H9 (cell line): ENCODE results near the gene SLC6A8. TPM values are rescaled to one million over a fixed set of nuclear protein-coding genes. Genes with fewer than 3 reads are reported as not detected.

Experiments
- DNase-seq: peaks from one replicate; pipeline ENCODE4 v3.0.0-alpha.2; 2017
- H2AFZ ChIP-seq: one replicate; pipeline ENCODE4 v1.6.1; 2013; ENCODE audit warnings: mild to moderate bottlenecking, low read length, control low read depth, moderate library complexity
- H2AK5ac ChIP-seq: 2 replicates; pipeline ENCODE4 v1.6.1; 2013; ENCODE audit warnings: low read length, control low read depth, mixed read lengths; ENCODE audit not compliant: insufficient read length
- H2BK120ac ChIP-seq: one replicate; pipeline ENCODE4 v1.6.1; 2013; ENCODE audit warnings: low read depth, mild to moderate bottlenecking, low read length, control low read depth, inconsistent platforms; ENCODE audit not compliant: poor library complexity, severe bottlenecking
- H2BK12ac ChIP-seq: 2 replicates; pipeline ENCODE4 v1.6.1; 2013; ENCODE audit warnings: low read length, control low read depth, mixed read lengths, low read depth; ENCODE audit not compliant: insufficient read length
- H2BK15ac ChIP-seq: 2 replicates; pipeline ENCODE4 v1.6.1; 2013; ENCODE audit warnings: low read depth, low read length, control low read depth
- H2BK20ac ChIP-seq: one replicate; pipeline ENCODE4 v1.6.1; 2013; ENCODE audit warnings: low read depth, mild to moderate bottlenecking, low read length, control low read depth, inconsistent platforms; ENCODE audit not compliant: poor library complexity, severe bottlenecking
- H2BK5ac ChIP-seq: 2 replicates; pipeline ENCODE4 v1.6.1; 2013; ENCODE audit warnings: low read length, control low read depth, mixed read lengths; ENCODE audit not compliant: insufficient read length
- H3K14ac ChIP-seq: 2 replicates; pipeline ENCODE4 v1.6.1; 2013; ENCODE audit warnings: low read length, control low read depth; ENCODE audit not compliant: insufficient read depth
- H3K18ac ChIP-seq: 2 replicates; pipeline ENCODE4 v1.6.1; 2013; ENCODE audit warnings: low read depth, mild to moderate bottlenecking, mixed read lengths, low read length, control low read depth; ENCODE audit not compliant: insufficient read length
- H3K23ac ChIP-seq: 2 replicates; pipeline ENCODE4 v1.6.1; 2013; ENCODE audit warnings: low read length, control low read depth, mixed read lengths, low read depth; ENCODE audit not compliant: insufficient read length
- H3K23me2 ChIP-seq: 2 replicates; pipeline ENCODE4 v1.6.1; 2013; ENCODE audit warnings: low read depth, mild to moderate bottlenecking, mixed read lengths, low read length, control low read depth; ENCODE audit not compliant: insufficient read length, poor library complexity, severe bottlenecking
- H3K27ac ChIP-seq: 2 replicates; pipeline ENCODE4 v1.5.1; 2013; ENCODE audit warnings: low read length, control low read depth, mixed read lengths, low read depth; ENCODE audit not compliant: insufficient read length
- H3K27me3 ChIP-seq: 2 replicates; pipeline ENCODE4 v1.6.1; 2013; ENCODE audit warnings: low read length, control low read depth, inconsistent platforms; ENCODE audit not compliant: insufficient read depth
- H3K4ac ChIP-seq: 2 replicates; pipeline ENCODE4 v1.6.1; 2013; ENCODE audit warnings: low read depth, mild to moderate bottlenecking, control low read depth, inconsistent platforms, low read length, moderate library complexity
- H3K4me1 ChIP-seq: 2 replicates; pipeline ENCODE4 v1.6.1; 2013; ENCODE audit warnings: low read length, control low read depth, inconsistent platforms; ENCODE audit not compliant: insufficient read depth
- H3K4me2 ChIP-seq: 2 replicates; pipeline ENCODE4 v1.6.1; 2013; ENCODE audit warnings: low read length, control low read depth, mixed read lengths; ENCODE audit not compliant: insufficient read length, insufficient read depth
- H3K56ac ChIP-seq: 2 replicates; pipeline ENCODE4 v1.6.1; 2013; ENCODE audit warnings: low read depth, mild to moderate bottlenecking, mixed read lengths, low read length, control low read depth; ENCODE audit not compliant: insufficient read length
- H3K79me1 ChIP-seq: 2 replicates; pipeline ENCODE4 v1.6.1; 2013; ENCODE audit warnings: low read depth, mild to moderate bottlenecking, moderate library complexity, low read length, control low read depth, inconsistent platforms; ENCODE audit not compliant: insufficient read depth, poor library complexity, severe bottlenecking
- H3K79me2 ChIP-seq: 2 replicates; pipeline ENCODE4 v1.6.1; 2013; ENCODE audit warnings: low read length, control low read depth, inconsistent platforms; ENCODE audit not compliant: insufficient read depth
- H3K9ac ChIP-seq: 2 replicates; pipeline ENCODE4 v1.6.1; 2013; ENCODE audit warnings: low read length, control low read depth, mixed read lengths; ENCODE audit not compliant: insufficient read length; ENCODE audit errors: extremely low read depth
- H3K9me3 ChIP-seq: one replicate; pipeline ENCODE4 v1.6.1; 2013; ENCODE audit warnings: low read depth, low read length, inconsistent platforms; ENCODE audit not compliant: control insufficient read depth
- H3T11ph ChIP-seq: one replicate; pipeline ENCODE4 v1.6.1; 2013; ENCODE audit warnings: mild to moderate bottlenecking, low read length, control low read depth, inconsistent platforms
- H4K20me1 ChIP-seq: one replicate; pipeline ENCODE4 v1.6.1; 2013; ENCODE audit not compliant: control insufficient read depth, insufficient read length, insufficient read depth
- H4K5ac ChIP-seq: 2 replicates; pipeline ENCODE4 v1.6.1; 2013; ENCODE audit warnings: low read depth, mild to moderate bottlenecking, mixed read lengths, low read length, control low read depth; ENCODE audit not compliant: insufficient read length
- H4K8ac ChIP-seq: replicated peaks from 2 replicates; pipeline ENCODE4 v1.6.1; 2013; ENCODE audit warnings: low read length, control low read depth, mixed read lengths, low read depth; ENCODE audit not compliant: insufficient read length
- H4K91ac ChIP-seq: 2 replicates; pipeline ENCODE4 v1.6.1; 2013; ENCODE audit warnings: low read depth, mild to moderate bottlenecking, moderate library complexity, mixed read lengths, low read length, control low read depth; ENCODE audit not compliant: insufficient read length
- H3K27ac Mint-ChIP-seq, 3 experiments: 2 replicates in 2 of 3; 3 replicates in 1 of 3; pipeline ENCODE4 v1.8.0; 2020 to 2021; ENCODE audit warnings: mixed read lengths in 3 of 3, mild to moderate bottlenecking in 1 of 3, moderate library complexity in 1 of 3
- H3K27me3 Mint-ChIP-seq: 2 replicates; pipeline ENCODE4 v1.8.0; 2021; ENCODE audit warnings: low read depth, mild to moderate bottlenecking, moderate library complexity, mixed read lengths
- H3K36me3 Mint-ChIP-seq, 3 experiments: 2 replicates in 2 of 3; 3 replicates in 1 of 3; pipeline ENCODE4 v1.8.0; 2020 to 2021; ENCODE audit warnings: low read depth in 3 of 3, mixed read lengths in 3 of 3; ENCODE audit not compliant: insufficient read depth in 1 of 3
- H3K4me1 Mint-ChIP-seq, 2 experiments: 2 replicates each; pipeline ENCODE4 v1.8.0; 2020; ENCODE audit warnings: mixed read lengths in 2 of 2
- H3K4me3 Mint-ChIP-seq, 2 experiments: 2 replicates in 1 of 2; 3 replicates in 1 of 2; pipeline ENCODE4 v1.8.0; 2020 to 2021; ENCODE audit warnings: mild to moderate bottlenecking in 2 of 2, mixed read lengths in 2 of 2, moderate library complexity in 1 of 2
- H3K9me3 Mint-ChIP-seq, 2 experiments: 2 replicates in 1 of 2; 3 replicates in 1 of 2; pipeline ENCODE4 v1.8.0; 2020; ENCODE audit warnings: mild to moderate bottlenecking in 2 of 2, mixed read lengths in 2 of 2, moderate library complexity in 1 of 2
- WGBS: extraction: QIAGEN DNeasy Blood & Tissue Kit; methylation state at CpG from one replicate; pipeline ENCODE4 v1.1.7; 2013; ENCODE audit warnings: missing lambda C conversion rate, low lambda C conversion rate, mixed read lengths; ENCODE audit not compliant: insufficient read length; ENCODE audit errors: extremely low coverage; 5-methylcytosine and 5-hydroxymethylcytosine counted together
- total RNA-seq: library from RNA; stranded (reverse); gene quantifications from 2 replicates; pipeline ENCODE4 v1.2.1, GENCODE V29; 2021
- TF ChIP-seq, protein P1 (sequence below): fragments of 200-600 bp; sonication (generic); conservative IDR thresholded peaks from 3 replicates; pipeline ENCODE4 v1.8.0; 2021; ENCODE audit warnings: antibody characterized with exemption, mild to moderate bottlenecking

SLC6A8 gene
- total RNA-seq, 1 experiment from 2014 or later = 229 TPM

DNA sequence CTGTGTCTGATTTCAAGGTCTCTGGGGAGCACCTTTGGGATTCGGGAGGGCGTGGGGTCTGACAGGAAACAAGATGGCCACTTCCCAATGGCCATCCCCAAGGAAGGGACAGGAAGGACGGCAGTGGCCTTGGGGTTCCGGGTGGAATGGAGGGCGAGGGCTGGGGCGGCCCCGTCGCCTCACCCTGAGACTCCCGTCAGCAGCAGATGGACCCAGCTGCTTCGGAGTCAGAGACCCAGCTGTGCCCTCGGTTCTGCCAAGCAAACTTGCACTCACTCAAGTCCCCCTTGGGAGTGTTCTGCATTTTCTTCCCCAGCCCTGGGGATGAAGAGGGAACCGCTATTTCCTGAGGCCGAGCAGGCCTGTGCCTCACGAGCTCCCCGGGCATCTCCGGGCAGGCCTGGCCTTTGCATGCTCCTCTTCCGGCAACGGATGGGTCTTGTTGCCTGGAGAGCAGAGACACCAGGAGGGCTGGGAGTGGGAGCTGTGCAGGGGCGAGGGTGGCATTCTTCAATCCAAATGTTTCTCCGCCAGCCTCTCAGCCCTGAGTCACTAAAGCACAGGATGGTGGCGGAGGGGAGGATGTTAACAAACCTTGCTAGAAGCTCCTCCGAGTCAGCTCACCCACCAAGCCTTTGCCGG is 47.6 kb upstream of the SLC6A8 start:
- no peaks in the 10 kb centered on the region for H3K79me1 ChIP-seq
- TF ChIP-seq, protein P1, sequence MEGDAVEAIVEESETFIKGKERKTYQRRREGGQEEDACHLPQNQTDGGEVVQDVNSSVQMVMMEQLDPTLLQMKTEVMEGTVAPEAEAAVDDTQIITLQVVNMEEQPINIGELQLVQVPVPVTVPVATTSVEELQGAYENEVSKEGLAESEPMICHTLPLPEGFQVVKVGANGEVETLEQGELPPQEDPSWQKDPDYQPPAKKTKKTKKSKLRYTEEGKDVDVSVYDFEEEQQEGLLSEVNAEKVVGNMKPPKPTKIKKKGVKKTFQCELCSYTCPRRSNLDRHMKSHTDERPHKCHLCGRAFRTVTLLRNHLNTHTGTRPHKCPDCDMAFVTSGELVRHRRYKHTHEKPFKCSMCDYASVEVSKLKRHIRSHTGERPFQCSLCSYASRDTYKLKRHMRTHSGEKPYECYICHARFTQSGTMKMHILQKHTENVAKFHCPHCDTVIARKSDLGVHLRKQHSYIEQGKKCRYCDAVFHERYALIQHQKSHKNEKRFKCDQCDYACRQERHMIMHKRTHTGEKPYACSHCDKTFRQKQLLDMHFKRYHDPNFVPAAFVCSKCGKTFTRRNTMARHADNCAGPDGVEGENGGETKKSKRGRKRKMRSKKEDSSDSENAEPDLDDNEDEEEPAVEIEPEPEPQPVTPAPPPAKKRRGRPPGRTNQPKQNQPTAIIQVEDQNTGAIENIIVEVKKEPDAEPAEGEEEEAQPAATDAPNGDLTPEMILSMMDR = no peak
- Mint-ChIP-seq H3K9me3 (peaks cover 40 to 78% of the 10 kb centered on the region in 2 experiments), H3K36me3 (peaks cover 0 to 7% (median 2%) of the 10 kb centered on the region in 3 experiments; a peak in 3 of 7 replicates), H3K27me3 (peaks cover 56% of the 10 kb centered on the region), H3K4me3 (no peak overlapping the region), H3K27ac (no peak overlapping the region), H3K4me1 (peaks cover 8 to 12% of the 10 kb centered on the region in 2 experiments)
- H2BK120ac ChIP-seq = no peak overlapping the region
- H3K14ac ChIP-seq = no peak overlapping the region
- H3K4me1 ChIP-seq = no peaks in the 10 kb centered on the region; the same call in 1 of the 2 replicates
- no peak overlapping the region for H3T11ph ChIP-seq
- no peak overlapping the region for H2BK5ac ChIP-seq
- H3K4ac ChIP-seq = no peak overlapping the region
- H3K23me2 ChIP-seq = peaks cover 11% of the 10 kb centered on the region
- no peak for DNase-seq
- peaks cover 2% of the 10 kb centered on the region for H4K20me1 ChIP-seq
- no peak overlapping the region for H3K23ac ChIP-seq
- H2BK12ac ChIP-seq = no peak overlapping the region
- peaks cover 23% of the 10 kb centered on the region for H3K9me3 ChIP-seq
- WGBS = no CpG with 5 or more reads among the region's 23 CpGs
- H3K18ac ChIP-seq = no peak overlapping the region
- H4K91ac ChIP-seq = no peak overlapping the region
- H4K5ac ChIP-seq = no peak overlapping the region
- H3K4me2 ChIP-seq = no peak overlapping the region
- H2BK20ac ChIP-seq = no peak overlapping the region
- H3K27me3 ChIP-seq = peaks cover 26% of the 10 kb centered on the region
- H3K56ac ChIP-seq = no peak overlapping the region
- no peaks in the 10 kb centered on the region for H3K79me2 ChIP-seq
- no peak overlapping the region for H2AFZ ChIP-seq
- H3K9ac ChIP-seq = no peak overlapping the region
- H3K27ac ChIP-seq = no peak overlapping the region
- no peak overlapping the region for H2AK5ac ChIP-seq
- H2BK15ac ChIP-seq = no peak overlapping the region
- no peak overlapping the region for H4K8ac ChIP-seq
